Measurements from ENCODE around the gene CAPZA1.

DNA sequence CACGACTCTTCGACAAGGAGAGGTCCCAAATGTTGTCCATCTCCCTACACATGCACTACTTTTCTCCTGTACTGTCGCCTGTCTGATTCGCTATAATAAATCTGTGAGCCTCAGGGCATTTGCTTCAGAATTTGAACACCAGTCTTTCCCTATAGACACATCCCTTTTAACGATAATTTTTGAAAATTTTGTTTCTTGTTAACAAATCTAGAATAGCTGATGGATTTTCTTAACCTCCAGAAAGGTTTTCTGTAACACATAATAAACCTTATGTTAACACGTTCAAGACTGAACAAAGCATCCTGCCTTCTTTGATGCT, 704 bp downstream of the CAPZA1 start:
- TF ChIP-seq POLR2AphosphoS5 (IDR thresholded peaks at IDR 0.05; ENCODE audit: borderline replicate concordance, low read depth, low read length) (no peak), EZH2 (IDR thresholded peaks at IDR 0.05) (no peak), FOXP2 (optimal IDR thresholded peaks at IDR 0.05; ENCODE audit: control extremely low read depth, extremely low read length, insufficient read depth) (no peak)

Data from SK-N-MC (cell line).